HEK293 (cell line): ENCODE results near the gene DDX31.

Source experiments
- CTCF ChIP-seq: fragments of 450-650 bp; formaldehyde crosslinking; IDR thresholded peaks from 2 replicates; pipeline ENCODE4 v1.5.1; 2016; ENCODE audit warnings: missing biosample characterization, missing genetic modification characterization
- PATZ1 ChIP-seq: fragments of 450-650 bp; formaldehyde crosslinking; IDR thresholded peaks from 2 replicates; pipeline ENCODE4 v1.5.1; 2016; ENCODE audit warnings: missing biosample characterization, missing genetic modification characterization
- ZBTB6 ChIP-seq: fragments of 450-650 bp; formaldehyde crosslinking; IDR thresholded peaks from 2 replicates; pipeline ENCODE4 v1.5.1; 2017; ENCODE audit warnings: missing biosample characterization, missing genetic modification characterization
- ZFP37 ChIP-seq: fragments of 450-650 bp; formaldehyde crosslinking; IDR thresholded peaks from 2 replicates; pipeline ENCODE4 v1.5.1; 2016; ENCODE audit warnings: missing biosample characterization, missing genetic modification characterization
- ZNF26 ChIP-seq: fragments of 450-650 bp; formaldehyde crosslinking; IDR thresholded peaks from 2 replicates; pipeline ENCODE4 v1.5.1; 2016; ENCODE audit warnings: missing biosample characterization, missing genetic modification characterization
- ZNF626 ChIP-seq: fragments of 450-650 bp; sonication (Bioruptor Pico); formaldehyde crosslinking; IDR thresholded peaks from 2 replicates; pipeline ENCODE4 v1.5.1; 2018; ENCODE audit warnings: missing biosample characterization, missing genetic modification characterization, inconsistent platforms
- ZNF837 ChIP-seq: fragments of 450-650 bp; formaldehyde crosslinking; IDR thresholded peaks from 2 replicates; pipeline ENCODE4 v1.5.1; 2016; ENCODE audit warnings: missing biosample characterization, missing genetic modification characterization
- ZSCAN4 ChIP-seq: fragments of 450-650 bp; formaldehyde crosslinking; IDR thresholded peaks from 2 replicates; pipeline ENCODE4 v1.5.1; 2017; ENCODE audit warnings: missing biosample characterization, missing genetic modification characterization

- no peak for TF ChIP-seq CTCF
- TF ChIP-seq ZFP37 (tag by site-specific recombination), result no peak
- no peak for TF ChIP-seq PATZ1
- no peak for TF ChIP-seq ZNF837 (tag by site-specific recombination)
- TF ChIP-seq ZSCAN4 (tag by site-specific recombination), result no peak
- no peak for TF ChIP-seq ZNF26 (tag by site-specific recombination)
- TF ChIP-seq ZBTB6 (tag by site-specific recombination), result no peak
- TF ChIP-seq ZNF626 (tag by site-specific recombination), result no peak
Measured at GRCh38 chr9:132585954-132586829, 83.6 kb downstream of the DDX31 start.
